Measurements from ENCODE around the gene MGRN1. TPM values are rescaled to one million over a fixed set of nuclear protein-coding genes. Genes with fewer than 3 reads are reported as not detected.

The MGRN1 gene
- total and polyA plus RNA-seq, 2 of the 13 experiments (the other 11 are each of a cell fraction or from before 2014, with no cell fraction given), result 11.9 to 12.6 TPM

- TF ChIP-seq ZFAT (CRISPR knock-in tag; conservative IDR thresholded peaks at IDR 0.05) (no peak), CHD4 (IDR thresholded peaks at IDR 0.05; ENCODE audit: borderline replicate concordance, low read length) (no peak), ZNF761 (CRISPR knock-in tag; conservative IDR thresholded peaks at IDR 0.05) (no peak), ZNF230 (CRISPR knock-in tag; IDR thresholded peaks at IDR 0.05) (no peak), CC2D1A (CRISPR knock-in tag; IDR thresholded peaks at IDR 0.05) (no peak), SRSF9 (IDR thresholded peaks at IDR 0.05; ENCODE audit: borderline replicate concordance, insufficient read depth, low read depth, low read length, poor library complexity, severe bottlenecking) (no peak), SMAD9 (CRISPR knock-in tag; IDR thresholded peaks at IDR 0.05) (no peak), ZNF431 (CRISPR knock-in tag; IDR thresholded peaks at IDR 0.05; ENCODE audit: borderline replicate concordance, low read depth) (no peak), ZNF343 (CRISPR knock-in tag; IDR thresholded peaks at IDR 0.05) (no peak), ZNF777 (CRISPR knock-in tag; IDR thresholded peaks at IDR 0.05) (no peak), ZNF354B (CRISPR knock-in tag; IDR thresholded peaks at IDR 0.05) (no peak), E2F2 (CRISPR knock-in tag; IDR thresholded peaks at IDR 0.05; ENCODE audit: borderline replicate concordance) (no peak), GATAD2A (CRISPR knock-in tag; IDR thresholded peaks at IDR 0.05) (0 out of 2 replicates have a peak, but pooled peaks have one; percentile 29), ZNF513 (CRISPR knock-in tag; conservative IDR thresholded peaks at IDR 0.05) (no peak), ZNF589 (CRISPR knock-in tag; conservative IDR thresholded peaks at IDR 0.05) (no peak), ZNF597 (CRISPR knock-in tag; IDR thresholded peaks at IDR 0.05) (no peak), ZNF382 (CRISPR knock-in tag; IDR thresholded peaks at IDR 0.05; ENCODE audit: borderline replicate concordance) (no peak), BATF2 (CRISPR knock-in tag; IDR thresholded peaks at IDR 0.05) (no peak), ELF4 (CRISPR knock-in tag; IDR thresholded peaks at IDR 0.05; ENCODE audit: borderline replicate concordance) (no peak), ZNF678 (CRISPR knock-in tag; IDR thresholded peaks at IDR 0.05) (no peak), ZBTB37 (CRISPR knock-in tag; IDR thresholded peaks at IDR 0.05) (no peak), HNRNPUL1 (IDR thresholded peaks at IDR 0.05; ENCODE audit: low read depth, low read length) (no peak), HNF4A (CRISPR knock-in tag; IDR thresholded peaks at IDR 0.05) (peak; percentile 23; the same call in 1 of the 2 replicates), IKZF4 (CRISPR knock-in tag; IDR thresholded peaks at IDR 0.05; ENCODE audit: borderline replicate concordance, low read depth, not compliant biosample characterization) (no peak), IRF2 (CRISPR knock-in tag; IDR thresholded peaks at IDR 0.05) (0 out of 2 replicates have a peak, but pooled peaks have one; percentile 20)
These were observed 35.9 kb downstream of the MGRN1 start (continued) for GRCh38 chr16:4660454-4661007.

All from HepG2 (cell line).